CD4-positive, alpha-beta T cell treated with Interleukin-4 for 4 hours (primary cell): Measurements from ENCODE around the gene GALK2.

Experiments
- DNase-seq: peaks from one replicate; pipeline ENCODE4 v3.0.0-alpha.2; 2020

GALK2 gene

DNA sequence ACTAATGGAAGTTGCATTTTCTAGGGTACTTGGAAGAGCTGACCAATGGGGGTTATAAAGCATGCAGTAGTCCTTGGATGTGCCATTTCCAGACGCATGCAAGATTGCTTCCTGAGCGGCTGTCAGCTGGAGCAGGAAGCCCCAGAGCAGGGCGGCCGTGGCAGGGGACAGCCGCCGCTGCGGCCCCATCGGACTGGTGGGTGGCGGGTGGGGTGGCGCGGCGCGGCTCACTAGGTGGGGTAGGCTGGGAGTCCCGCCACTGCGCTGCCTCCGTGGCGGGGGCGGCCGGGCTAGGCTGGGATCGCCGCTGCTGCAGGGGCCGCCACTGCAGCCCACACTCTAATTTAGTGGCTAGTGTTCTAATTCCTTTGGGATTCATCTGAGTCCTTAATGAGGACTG is 196.4 kb downstream of the GALK2 start:
- DNase-seq: no peak

DNA sequence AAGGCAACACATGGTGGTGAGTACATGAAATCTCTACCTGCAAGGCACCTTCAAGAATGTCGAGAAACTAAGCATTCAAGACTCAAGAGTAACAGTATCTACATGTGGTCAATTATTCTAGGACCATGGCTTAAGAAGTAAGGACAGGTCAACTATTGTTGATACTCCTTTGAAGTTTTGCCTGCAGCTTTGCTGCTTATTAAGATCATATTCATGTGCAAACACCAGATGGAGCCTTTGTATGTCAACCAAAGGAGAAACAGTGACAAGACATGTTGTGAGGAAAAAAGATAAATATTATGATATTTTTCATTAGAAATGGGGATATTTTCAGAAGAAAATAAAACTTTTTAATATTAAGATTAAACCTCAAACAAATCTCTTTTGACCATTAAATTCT is 200.7 kb downstream of the GALK2 start:
- DNase-seq: no peak

DNA sequence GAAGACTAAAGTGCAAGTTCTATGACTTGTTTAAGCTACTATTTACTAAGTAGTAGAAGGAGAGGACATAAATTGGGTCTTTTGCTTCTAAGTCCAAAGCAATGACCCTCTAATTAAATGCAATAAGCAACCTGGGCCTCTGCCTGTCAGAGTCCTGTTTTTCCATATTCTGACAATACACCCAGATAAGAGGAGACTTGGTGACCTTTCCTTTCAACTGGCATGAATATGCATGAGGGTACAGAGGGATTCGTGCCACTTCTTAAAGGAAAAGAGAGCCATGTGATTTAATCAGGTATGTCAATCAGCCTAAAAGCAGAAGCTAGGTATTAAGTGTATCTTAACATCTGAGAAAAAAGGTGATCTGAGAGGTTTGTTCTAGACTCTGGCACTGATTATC is 202.3 kb downstream of the GALK2 start:
- no peak for DNase-seq

DNA sequence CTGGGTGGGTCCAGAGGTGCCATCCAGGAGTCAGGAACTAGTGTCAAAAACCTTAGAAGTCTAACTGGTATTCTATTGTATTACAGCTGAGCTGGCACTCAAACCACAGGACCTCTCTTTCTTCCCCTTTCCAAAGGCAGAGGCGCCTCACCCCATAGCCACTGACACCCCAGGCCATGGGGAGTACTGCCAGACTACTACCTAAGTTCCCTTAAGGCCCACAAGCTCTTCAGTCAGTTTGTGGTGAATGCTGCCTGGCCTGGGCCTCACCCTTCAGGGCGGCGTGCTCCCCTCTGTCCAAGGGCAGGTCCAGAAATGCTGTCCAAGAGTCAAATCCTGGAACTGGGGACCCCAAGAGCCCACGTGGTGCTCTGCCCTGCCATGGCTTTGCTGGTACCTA is 209.9 kb downstream of the GALK2 start:
- no peak for DNase-seq

DNA sequence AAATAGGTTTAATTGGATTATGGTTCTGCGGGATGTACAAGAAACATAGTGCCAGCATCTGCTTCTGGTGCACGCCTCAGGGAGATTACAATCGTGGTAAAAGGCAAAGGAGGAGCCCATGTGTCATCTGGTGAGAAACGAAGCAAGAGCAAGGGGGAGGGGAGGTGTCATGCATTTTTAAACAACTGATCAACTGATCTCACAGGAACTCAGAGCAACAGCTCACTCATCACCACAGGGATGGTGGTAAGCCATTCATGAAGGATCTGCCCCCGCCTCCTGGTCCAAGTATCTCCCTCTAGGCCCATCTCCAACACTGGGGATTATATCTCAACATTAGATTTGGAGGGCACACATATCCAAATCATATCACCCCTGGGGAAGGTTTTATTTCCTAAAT is 210.9 kb downstream of the GALK2 start:
- DNase-seq: no peak
